Bronchial epithelial cell (primary cell): Measurements from ENCODE around the gene ZFHX3. TPM values are rescaled to one million over a fixed set of nuclear protein-coding genes. Genes with fewer than 3 reads are reported as not detected.

Experiments used
- DNase-seq: peaks from one replicate; pipeline ENCODE4 v3.0.0-alpha.2; 2010; ENCODE audit warnings: low read depth
- FAIRE-seq: peaks from 2 replicates; lab custom pipeline; 2011; peaks lifted over from hg19 to GRCh38; lab: Jason Lieb, UNC
- H3K27me3 ChIP-seq: 2 replicates; pipeline ENCODE4 v1.5.1; 2011; ENCODE audit warnings: low read length; ENCODE audit not compliant: control insufficient read depth, insufficient read depth
- H3K36me3 ChIP-seq: 2 replicates; pipeline ENCODE4 v1.5.1; 2011; ENCODE audit warnings: low read length; ENCODE audit not compliant: control insufficient read depth, insufficient read depth
- H3K4me3 ChIP-seq: 2 replicates; pipeline ENCODE4 v1.5.1; 2011; ENCODE audit warnings: mild to moderate bottlenecking, low read depth, low read length, control low read depth
- total RNA-seq: library from RNA; depleted of rRNA; stranded (reverse); fragments of >200 nt; gene quantifications from 2 replicates; pipeline ENCODE4 v1.2.1, GENCODE V29; 2014
- TF ChIP-seq, protein P1 (sequence below): IDR thresholded peaks from 2 replicates; pipeline ENCODE4 v1.5.1; 2011; ENCODE audit warnings: mild to moderate bottlenecking, moderate library complexity, low read length, control low read depth, inconsistent platforms; ENCODE audit not compliant: insufficient read depth, severe bottlenecking

ZFHX3 gene
- total RNA-seq, 1 donor from 2014 or later = 3.9 TPM

DNA sequence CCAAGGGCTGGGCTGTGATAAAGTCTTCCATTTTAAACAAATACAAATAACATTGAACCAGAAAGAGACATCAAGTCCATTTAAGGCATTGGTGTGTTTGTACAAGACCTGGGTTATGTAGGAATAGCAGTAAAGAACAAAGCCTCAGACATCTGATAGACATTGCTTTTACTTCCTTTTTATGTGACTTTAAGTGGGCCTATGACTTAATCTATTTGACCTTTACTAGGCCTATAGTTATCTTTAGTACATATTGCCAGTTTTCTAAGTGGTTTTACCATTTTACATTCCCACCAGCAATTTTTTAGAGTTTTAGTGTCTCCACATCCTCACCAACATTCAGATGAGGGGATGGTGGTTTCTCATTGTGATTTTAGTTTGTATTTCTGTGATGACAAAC, 298.8 kb downstream of the ZFHX3 start:
- TF ChIP-seq, protein P1, sequence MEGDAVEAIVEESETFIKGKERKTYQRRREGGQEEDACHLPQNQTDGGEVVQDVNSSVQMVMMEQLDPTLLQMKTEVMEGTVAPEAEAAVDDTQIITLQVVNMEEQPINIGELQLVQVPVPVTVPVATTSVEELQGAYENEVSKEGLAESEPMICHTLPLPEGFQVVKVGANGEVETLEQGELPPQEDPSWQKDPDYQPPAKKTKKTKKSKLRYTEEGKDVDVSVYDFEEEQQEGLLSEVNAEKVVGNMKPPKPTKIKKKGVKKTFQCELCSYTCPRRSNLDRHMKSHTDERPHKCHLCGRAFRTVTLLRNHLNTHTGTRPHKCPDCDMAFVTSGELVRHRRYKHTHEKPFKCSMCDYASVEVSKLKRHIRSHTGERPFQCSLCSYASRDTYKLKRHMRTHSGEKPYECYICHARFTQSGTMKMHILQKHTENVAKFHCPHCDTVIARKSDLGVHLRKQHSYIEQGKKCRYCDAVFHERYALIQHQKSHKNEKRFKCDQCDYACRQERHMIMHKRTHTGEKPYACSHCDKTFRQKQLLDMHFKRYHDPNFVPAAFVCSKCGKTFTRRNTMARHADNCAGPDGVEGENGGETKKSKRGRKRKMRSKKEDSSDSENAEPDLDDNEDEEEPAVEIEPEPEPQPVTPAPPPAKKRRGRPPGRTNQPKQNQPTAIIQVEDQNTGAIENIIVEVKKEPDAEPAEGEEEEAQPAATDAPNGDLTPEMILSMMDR = no peak
- Histone ChIP-seq H3K27me3 (no peaks in the 10 kb centered on the region), H3K36me3 (no peaks in the 10 kb centered on the region), H3K4me3 (no peak overlapping the region)
- no peak for DNase-seq
- no peak for FAIRE-seq

DNA sequence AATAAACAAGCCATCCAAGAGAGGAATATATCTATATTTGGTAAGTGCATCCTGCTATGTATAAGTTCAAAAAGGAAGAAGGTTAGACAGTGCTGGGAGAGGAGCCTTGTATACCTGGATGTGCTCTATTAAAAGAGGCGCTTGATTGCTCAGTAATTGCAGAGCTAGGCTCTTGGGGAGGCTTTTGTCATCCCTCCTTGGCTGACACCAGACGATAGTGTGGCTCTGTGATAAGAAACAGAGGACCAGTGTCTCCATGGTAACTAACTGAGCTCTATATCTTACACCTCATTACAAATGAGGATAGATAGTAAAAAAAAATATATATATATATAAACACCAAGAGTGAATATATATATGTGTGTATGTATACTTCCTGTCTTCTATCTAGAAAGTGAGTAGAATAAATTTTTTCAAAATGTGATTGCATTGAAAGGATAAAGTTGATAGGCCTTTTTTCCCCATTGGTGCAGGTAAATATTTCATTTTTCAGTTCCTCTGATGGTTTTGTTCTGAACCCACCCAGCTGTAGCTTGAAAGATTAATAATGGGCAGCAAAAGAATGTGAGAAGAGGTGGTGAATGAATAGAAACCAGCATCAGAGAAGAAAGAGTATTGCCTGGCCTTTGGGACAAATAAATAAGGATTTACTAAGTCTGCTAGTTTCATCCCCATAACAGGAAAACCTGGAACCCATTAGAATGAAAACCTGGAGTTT, 303.7 kb downstream of the ZFHX3 start:
- Histone ChIP-seq H3K36me3 (no peaks in the 10 kb centered on the region), H3K27me3 (no peaks in the 10 kb centered on the region), H3K4me3 (no peak overlapping the region)
- TF ChIP-seq, protein P1 = no peak
- FAIRE-seq = no peak
- DNase-seq = no peak

DNA sequence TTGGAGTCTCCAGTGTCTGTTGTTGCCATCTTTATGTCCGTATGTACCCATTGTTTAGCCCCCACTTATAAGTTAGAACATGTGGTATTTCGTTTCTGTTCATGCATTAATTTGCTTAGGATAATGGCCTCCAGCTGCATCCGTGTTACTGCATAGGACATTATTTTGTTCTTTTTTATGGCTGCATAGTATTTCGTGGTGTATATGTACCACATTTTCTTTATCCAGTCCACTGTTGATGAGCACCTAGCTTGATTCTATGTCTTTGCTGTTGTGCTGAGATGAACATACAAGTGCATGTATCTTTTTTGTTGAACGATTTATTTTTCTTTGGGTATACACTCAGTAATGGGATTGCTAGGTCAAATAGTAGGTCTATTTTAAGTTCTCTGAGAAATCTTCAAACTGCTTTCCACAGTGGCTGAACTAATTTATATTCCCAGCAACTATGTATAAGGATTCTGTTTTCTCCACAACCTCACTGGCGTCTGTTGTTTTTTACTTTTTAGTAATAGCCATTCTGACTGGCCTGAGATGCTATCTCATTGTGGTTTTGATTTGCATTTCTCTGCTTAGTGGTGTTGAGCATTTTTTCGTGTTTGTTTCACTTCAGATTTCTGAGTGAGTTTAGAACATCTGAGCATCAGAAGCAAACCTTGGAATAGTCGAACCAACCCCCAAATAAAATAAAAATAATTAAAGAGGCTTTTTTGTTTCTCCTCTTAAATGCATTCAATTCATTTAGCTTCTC, 304.7 kb downstream of the ZFHX3 start:
- TF ChIP-seq, protein P1 = no peak
- H3K4me3 ChIP-seq = no peak overlapping the region
- H3K27me3 ChIP-seq = no peaks in the 10 kb centered on the region
- no peaks in the 10 kb centered on the region for H3K36me3 ChIP-seq
- DNase-seq (no peak), FAIRE-seq (no peak)

DNA sequence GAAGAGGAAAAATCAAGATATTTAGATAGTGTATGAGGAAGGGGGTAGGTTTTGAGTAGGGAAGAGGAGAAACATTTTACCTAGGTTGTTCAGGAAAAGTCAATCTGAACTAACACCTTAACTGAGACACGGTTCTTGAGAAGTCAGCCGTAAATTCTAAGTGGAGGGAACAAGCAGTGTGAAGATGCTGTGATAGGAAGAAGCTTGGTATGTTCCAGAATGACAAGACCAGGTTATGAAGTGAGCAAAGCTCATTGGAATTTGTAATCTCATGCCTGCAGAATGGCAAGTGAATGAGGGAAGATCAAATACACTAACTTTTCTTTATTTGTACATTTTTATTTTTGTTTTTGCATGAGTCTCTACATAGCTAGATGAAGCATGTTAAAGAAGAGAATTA, 307.6 kb downstream of the ZFHX3 start:
- TF ChIP-seq, protein P1 = no peak
- FAIRE-seq = no peak
- no peak for DNase-seq
- Histone ChIP-seq H3K36me3 (no peaks in the 10 kb centered on the region), H3K4me3 (no peak overlapping the region), H3K27me3 (no peaks in the 10 kb centered on the region)

DNA sequence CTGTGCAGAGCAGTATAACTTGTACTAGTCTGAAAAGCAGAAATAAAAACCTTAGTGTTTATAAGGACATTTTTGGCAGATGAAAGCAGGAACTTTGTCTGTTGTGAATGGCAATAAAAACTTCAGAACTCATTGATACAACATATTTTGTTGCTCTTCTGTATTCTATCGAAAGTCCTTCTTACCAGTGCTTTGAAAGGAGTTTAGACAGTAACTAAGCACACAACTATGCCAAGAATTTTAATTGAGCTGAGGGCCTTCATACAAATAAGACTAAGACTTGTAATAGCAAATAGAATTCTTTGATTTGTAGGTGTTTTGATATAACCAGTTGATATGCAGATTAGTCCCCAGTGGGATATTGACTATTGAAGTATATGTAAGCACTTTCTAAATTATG, 308.4 kb downstream of the ZFHX3 start:
- TF ChIP-seq, protein P1 = no peak
- no peaks in the 10 kb centered on the region for H3K36me3 ChIP-seq
- no peak for FAIRE-seq
- H3K27me3 ChIP-seq = no peaks in the 10 kb centered on the region
- DNase-seq = peak; percentile 5
- H3K4me3 ChIP-seq = no peak overlapping the region
